ENCODE measurements around the gene MYRIP.

Gene MYRIP

DNA sequence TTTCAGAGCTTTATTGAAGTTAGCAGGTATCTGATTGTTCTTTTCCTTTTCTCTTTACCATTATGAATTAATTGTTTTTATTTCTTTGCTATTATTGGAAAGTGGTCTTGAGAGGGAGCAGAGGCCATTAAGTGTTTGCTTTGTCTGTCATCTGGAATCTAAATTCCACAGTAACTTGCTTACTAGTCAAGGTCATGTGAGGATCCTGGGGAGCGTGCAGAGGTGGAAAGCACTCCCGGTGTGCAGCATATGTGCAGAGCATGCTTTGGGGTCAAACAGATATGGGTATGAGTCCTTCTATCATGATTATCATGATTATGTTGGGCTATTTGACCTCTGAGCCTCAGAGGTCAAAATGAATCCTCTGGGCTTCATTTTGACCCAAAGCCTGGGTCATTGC, 96.4 kb downstream of the MYRIP start:
- DNase-seq (ENCODE audit: low read depth in 2 of 2): no peak

DNA sequence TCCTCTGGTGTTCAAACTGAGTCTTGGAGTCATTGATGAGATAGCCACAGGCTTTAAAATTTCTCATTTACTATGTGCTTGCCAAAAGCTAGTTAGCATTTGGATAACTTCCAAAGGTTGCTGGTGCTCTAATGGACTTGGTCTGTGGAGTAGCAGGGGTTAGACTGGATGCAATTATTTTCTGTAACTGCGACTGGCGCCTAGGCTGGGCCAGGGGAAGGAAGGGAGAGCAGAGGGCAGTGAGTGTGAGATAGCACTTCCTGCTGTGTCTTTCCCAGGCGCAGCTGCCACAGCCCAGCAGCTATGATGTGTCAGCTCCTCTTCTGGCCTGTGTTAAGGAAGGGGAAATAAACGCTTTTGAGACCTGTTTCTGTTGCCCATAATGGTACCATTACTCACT, 98.6 kb downstream of the MYRIP start:
- no peak for DNase-seq (ENCODE audit: low read depth in 2 of 2)

- DNase-seq (ENCODE audit: low read depth in 2 of 2): no peak
Observed at GRCh38 chr3:39910135-39910534, 100.7 kb downstream of the MYRIP start.

- DNase-seq (ENCODE audit: low read depth in 2 of 2): no peak
Observed at GRCh38 chr3:39910826-39911464, 101.5 kb downstream of the MYRIP start.

DNA sequence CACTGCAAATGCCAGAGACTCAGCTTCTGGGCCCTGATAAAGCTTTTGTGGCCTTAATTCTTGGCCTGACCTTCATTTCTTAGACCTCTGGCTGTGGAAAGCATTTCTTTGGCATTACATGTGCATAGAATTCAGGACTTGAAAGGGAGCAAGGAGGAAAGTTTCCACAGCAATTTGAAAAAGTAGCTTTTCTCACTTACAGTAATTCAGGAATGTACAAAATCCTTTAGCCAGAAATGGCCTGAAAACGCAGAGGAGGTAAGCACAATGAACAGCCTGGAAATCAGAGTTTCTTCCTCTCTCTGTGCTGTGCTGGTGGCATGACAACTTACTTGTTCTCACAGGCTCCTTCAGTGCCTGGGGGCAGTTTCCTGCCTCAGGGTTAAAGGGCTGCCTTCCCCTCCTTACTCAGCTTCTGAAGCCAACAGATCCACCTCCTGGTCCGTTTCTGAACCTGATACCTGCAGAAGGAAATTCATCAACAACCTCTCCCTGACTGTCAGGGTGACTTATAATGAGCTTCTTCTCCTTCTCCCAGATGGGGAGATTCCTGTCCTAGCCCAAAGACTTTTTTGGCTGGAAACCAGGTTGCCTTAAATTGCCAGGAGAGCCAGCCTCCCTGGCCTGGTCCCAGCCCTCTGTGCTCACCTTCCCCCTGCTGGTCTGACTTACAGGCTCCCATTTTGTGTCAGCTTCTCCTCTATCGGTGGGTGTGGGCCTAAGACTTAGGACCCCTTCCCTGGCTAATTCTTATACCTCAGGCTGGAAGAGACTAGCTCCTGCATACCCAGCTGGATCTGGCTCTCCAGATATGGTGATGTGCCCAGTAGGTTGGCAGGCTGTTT, 102.3 kb downstream of the MYRIP start:
- DNase-seq (ENCODE audit: low read depth in 2 of 2): no peak

DNA sequence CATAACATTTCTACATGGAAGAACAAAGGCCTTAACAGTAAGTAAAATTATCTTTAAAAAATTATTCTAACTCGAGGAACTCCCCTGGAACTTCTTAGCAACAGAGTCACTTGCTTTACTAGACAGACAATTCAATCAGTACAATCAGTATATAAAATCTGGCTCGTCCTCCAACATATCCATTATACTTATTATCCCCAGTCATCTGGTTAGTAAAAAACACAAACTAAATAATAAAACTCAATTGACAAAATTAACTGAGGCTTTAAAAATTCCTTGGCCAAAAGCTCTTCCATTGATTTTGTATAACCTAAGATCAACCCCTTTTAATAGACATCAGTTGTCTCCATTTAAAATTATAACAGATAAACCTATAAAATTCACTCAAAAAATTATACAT, 105.6 kb downstream of the MYRIP start:
- no peak for DNase-seq (ENCODE audit: low read depth in 2 of 2)

GRCh38 chr3:39917065-39917773, 107.8 kb downstream of the MYRIP start:
- DNase-seq (ENCODE audit: low read depth in 2 of 2): no peak

DNA sequence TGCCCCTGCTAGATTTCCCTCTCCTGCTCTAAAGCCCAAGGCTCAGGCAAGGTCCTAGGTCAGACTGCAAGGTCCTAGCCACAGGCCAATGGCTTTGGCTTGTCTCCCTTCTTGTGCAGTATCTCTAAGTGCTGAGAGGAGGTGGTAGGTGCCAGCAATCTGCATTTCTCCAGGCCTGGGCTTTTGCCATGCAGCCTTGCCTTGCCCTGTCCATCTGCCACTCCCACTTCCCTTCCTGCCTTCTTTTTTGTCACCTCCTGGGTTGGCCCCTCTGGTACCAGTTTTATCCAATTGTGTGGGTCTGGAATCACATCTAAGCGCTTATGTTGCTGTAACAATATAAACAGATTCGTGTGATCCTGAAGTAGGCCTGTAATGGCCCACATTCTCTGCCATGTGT, 109.9 kb downstream of the MYRIP start:
- no peak for DNase-seq (ENCODE audit: low read depth in 2 of 2)

DNA sequence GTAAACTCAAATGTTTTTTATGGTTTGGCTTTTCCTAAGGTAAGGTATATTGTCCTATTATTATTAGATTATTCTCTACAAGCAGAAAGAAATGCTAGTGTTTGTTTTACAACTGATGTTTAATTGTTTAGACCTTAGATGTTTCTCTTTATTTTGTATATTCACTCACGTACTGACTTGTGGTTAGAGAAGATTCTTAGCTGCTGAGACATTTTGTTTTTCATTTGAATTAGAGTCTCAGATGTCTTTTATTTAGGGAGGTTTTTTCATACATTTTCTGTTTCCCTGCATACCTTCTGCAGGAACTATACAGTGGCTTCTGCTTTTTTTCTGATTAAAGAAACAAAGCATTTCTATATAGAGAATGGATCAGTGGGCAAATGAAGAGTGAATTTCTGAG, 110.9 kb downstream of the MYRIP start:
- no peak for DNase-seq (ENCODE audit: low read depth in 2 of 2)

DNA sequence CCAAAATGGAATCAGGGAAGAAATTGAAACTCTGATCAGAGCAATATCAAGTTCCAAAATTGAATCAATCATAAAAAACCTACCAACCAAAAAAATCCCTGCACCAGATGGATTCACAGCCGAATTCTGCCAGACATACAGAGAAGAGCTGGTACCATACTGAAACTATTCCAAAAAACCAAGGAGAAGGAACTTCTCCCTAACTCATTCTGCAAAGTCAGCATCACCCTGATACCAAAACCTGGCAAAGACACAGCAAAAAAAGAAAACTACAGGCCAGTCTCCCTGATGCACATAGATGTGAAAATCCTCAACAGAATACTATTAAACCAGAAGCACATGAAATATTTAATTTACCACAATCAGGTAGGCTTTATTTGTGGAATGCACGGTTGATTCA, 118.1 kb downstream of the MYRIP start:
- DNase-seq (ENCODE audit: low read depth in 2 of 2): no peak

DNA sequence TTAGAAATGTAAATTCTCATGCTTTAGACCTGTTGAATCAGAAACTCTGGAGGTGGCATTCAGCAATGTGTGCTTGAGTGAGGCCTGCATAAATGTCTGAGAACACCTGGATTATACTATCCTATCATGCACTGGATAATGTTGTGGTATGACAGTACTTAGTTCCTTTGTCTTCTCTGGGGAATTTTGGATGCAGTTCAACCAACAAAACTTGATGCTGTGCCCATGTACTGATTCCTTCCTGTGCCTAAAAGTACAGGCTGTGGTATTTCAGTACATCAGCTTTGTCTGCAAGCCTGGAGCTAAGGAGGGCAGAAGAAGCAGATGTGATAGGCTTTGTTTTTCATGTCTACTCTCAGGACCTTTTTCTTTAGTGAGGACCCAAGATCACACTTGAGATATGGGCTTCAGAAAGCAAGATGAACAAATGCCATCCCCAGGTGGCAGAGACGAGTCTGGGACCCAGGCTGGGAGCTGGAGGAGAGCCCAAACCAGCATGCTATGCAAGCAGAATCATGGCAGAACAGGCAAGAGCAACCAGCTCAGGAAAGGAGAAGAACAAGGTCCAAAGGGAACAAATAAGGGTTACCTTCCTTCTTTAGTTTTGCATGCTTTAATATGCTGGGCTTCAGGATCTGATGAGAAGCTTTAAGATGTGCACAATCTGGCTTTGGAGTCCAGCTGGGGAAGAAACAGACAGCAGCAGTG, 124.7 kb downstream of the MYRIP start:
- no peak for DNase-seq (ENCODE audit: low read depth in 2 of 2)

GRCh38 chr3:39934696-39935095, 125.3 kb downstream of the MYRIP start:
- no peak for DNase-seq (ENCODE audit: low read depth in 2 of 2)

GRCh38 chr3:39935261-39935660, 125.9 kb downstream of the MYRIP start:
- no peak for DNase-seq (ENCODE audit: low read depth in 2 of 2)

DNA sequence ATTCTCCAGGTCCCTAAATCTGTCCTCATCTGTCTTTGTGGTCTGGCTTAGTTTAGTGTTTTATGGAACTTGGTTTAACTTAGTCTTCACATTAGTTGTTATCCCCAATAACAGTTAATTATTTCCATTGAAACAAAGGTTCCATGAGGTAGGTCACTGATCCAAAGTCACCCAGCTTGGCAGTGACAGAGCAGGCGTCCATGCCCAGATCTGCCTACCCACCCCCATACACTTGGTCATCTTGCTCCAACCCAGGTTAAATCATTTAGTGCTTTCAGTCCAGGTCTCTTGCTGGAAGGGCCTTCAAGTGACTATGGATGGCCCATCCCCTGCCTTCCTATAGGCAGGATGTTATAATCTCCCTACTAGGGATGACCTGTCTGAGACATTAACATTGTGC, 127.4 kb downstream of the MYRIP start:
- DNase-seq (ENCODE audit: low read depth in 2 of 2): no peak

DNA sequence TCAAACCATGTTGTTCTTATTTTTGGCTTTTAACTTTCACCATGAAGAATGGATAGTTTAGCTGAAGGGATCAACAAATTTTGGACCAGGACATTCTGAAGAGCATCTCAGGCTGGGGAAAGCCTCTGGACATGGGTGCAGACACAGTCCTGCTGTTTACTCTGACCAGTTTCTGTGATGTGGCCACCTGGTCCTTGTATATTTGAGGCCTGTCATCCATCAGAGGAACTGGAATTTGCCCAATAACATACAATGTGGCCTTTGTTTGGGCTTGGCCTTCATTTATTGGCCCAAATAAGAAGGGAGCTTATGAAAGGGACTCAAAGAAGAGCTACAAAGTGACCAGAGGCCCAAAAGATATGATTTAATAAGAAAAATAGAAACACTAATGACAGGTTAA, 127.9 kb downstream of the MYRIP start:
- no peak for DNase-seq (ENCODE audit: low read depth in 2 of 2)

DNA sequence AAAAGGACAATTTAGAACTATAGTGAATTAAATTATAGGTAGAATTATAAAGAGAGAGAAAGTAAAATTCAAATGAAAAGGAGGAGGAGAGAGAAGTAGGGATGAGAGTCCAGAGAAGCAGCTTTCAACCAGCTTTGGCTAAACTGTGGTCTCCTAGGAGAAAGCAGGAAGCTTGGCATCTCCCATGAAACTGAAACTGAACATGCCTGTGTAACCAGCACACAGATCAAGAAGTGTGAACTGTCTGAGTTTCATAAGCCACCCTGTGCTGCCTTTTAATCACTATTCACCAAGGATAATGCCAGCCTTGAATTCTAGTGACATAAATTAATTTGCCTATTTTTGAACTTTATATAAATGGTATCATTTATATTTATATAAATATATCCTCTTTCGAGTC, 128.5 kb downstream of the MYRIP start:
- DNase-seq (ENCODE audit: low read depth in 2 of 2): no peak

DNA sequence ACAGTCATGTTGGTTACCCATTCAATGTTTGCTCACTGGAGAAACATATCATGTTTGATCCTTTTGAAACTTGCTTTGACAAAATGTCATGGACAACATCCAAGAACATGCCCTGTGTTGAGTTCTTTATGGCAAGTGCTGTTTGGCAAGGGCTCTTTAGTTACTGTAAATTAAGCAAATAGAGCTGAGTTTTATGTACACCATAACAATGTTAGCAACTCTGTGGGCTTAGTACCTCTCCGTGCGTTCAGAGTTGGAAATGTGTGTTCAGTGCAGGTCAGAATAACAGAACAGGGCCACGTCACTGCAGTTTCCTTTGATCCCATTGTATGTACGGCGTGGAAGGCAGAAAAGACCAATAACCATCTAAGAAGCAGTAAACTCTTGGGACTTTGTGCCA, 132.5 kb downstream of the MYRIP start:
- no peak for DNase-seq (ENCODE audit: low read depth in 2 of 2)

DNA sequence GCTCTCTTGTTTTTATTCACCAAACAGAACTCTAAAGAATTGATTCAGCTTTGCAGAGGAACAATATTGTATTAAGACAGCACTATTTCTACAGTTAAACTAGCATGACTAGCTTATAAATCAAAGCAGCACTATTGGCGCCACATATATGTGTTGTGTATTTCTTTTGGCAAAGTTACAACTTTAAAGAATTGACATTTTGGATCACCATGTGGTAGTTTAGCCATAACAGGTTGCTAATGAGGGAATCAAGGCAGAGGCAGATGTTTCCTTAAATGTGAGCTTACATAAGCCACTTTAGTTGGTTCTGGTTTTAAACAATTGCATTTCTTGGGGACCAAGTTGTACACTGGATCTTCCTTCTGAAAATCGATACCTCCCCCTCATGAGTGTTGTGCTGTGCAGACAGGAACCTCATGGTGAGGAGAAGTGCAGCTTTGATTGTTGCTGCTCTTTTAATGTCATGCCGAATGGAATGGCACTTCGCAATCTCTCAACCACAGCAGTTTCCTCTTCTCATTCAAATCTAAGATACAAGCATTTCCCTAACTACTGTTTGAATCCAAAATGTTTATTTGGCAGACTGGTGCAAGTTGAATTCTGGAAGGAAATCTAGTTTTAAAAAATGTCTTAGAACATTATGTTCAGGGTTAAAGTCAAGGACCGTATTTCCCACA, 151.2 kb downstream of the MYRIP start:
- DNase-seq (ENCODE audit: low read depth in 2 of 2): no peak

DNA sequence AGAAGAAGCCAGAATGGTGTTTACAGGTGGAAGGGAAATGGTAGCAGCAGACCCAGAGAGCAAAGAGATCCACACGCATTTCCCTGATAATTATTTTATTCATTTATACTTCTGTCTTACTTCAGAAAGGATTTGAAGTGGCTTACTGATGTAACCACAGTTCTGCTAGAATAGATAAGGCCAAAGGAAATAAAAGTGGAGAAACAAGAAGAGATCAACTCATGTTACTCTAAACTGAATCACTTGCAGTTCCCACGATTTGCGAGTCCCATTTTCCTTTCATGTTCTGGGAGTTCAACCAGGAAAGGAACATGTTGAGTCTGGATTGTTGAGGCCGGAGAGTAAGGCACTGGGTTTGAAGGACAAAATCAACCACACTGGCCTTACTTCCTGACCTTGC, 151.8 kb downstream of the MYRIP start:
- no peak for DNase-seq (ENCODE audit: low read depth in 2 of 2)

DNA sequence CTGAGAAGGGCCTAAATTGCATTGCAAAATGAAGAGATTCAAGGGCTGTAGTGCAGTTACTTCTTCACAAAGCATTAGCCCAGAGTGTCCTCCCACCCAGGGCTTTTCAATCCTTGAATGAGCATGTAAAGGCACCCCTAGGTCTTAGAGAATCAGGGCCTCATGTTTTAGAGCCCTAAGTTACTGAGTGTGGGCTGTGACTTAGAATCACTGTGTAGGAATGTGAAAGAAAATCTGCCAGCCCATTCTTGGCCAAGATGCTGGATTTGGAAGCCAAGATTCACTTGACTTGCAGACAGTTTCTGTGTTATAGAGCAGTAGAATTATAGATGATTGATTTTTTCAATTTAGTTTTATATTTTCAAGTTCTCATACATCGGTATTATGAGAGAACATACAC, 153.2 kb downstream of the MYRIP start:
- no peak for DNase-seq (ENCODE audit: low read depth in 2 of 2)

GRCh38 chr3:39965461-39965860, 156.1 kb downstream of the MYRIP start:
- no peak for DNase-seq (ENCODE audit: low read depth in 2 of 2)

DNA sequence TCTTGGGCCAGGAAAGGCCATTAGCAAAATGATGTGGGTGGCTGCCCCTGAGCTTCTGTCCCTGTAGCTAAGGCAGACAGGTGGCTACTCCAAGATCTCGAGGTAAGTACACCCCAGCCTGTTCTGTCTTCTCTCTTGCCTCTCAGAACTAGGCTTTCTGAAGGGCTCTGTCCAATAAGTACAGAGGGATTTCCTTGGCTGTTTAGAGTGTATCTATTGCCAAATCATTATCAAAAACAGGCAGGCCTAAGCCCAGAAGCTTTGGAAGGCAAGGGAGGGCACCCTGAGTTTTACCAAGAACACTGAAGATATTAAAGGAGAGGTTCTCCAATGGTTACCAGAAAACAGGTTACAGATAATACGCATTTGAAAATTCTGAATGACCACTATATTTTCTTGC, 156.6 kb downstream of the MYRIP start:
- DNase-seq (ENCODE audit: low read depth in 2 of 2): no peak
